Esophagus muscularis mucosa (tissue), 3 donors: ENCODE measurements around the gene USHBP1.

ENCODE experiments used
- POLR2A ChIP-seq: fragments of 450-650 bp; IDR thresholded peaks from one replicate; pipeline ENCODE4 v1.6.1; 2017; ENCODE audit warnings: antibody characterized with exemption, moderate library complexity, mild to moderate bottlenecking, low read depth
- TF ChIP-seq, protein P1 (sequence below), 3 experiments: fragments of 200-600 bp in 2 of 3; fragments of 450-650 bp in 1 of 3; sonication (generic) in 2 of 3; IDR thresholded peaks; one replicate each; pipeline ENCODE4 v1.5.1; 2017 to 2019; ENCODE audit warnings: antibody characterized with exemption in 3 of 3, mild to moderate bottlenecking in 2 of 3, moderate library complexity in 1 of 3

DNA sequence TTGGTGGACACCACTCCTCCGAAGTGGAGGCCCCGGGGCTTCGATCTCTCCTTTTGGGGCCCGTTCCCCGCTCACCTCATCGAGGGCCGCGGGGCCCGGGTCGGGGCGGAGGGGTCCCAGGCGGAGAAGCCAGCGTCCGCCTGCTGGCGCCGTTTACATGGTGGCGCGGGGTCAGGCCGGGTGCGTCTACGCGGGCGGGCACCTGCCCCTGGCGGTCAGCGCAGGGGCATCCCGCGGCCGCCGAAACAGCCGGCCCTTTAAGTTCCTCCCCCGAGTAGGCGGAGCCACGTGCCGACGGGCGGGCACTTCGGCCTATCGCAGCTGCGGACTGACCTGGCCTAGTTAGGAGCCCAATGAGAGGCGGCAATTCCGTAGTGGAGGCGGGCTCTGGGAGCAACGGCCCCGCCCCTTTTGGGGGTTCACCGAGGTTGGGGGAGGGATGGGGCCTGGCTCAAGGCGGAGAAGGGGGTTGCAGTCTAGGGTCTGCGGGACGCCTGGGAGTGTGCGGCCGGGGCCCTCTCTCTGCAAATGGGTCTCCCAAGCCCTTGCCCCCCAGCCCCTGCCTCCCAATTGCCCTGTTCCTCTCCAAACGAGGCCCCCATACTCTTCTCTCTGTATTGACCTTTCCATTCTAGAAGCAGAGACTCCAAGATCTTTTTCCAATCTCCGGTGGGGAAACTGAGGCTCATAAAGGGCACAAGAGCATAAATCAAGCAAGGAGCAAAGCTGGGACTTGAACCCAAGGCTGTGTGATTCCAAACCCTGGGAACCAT, 38.8 kb upstream of the USHBP1 start, which contains the start of gene ABHD8:
- TF ChIP-seq, protein P1, sequence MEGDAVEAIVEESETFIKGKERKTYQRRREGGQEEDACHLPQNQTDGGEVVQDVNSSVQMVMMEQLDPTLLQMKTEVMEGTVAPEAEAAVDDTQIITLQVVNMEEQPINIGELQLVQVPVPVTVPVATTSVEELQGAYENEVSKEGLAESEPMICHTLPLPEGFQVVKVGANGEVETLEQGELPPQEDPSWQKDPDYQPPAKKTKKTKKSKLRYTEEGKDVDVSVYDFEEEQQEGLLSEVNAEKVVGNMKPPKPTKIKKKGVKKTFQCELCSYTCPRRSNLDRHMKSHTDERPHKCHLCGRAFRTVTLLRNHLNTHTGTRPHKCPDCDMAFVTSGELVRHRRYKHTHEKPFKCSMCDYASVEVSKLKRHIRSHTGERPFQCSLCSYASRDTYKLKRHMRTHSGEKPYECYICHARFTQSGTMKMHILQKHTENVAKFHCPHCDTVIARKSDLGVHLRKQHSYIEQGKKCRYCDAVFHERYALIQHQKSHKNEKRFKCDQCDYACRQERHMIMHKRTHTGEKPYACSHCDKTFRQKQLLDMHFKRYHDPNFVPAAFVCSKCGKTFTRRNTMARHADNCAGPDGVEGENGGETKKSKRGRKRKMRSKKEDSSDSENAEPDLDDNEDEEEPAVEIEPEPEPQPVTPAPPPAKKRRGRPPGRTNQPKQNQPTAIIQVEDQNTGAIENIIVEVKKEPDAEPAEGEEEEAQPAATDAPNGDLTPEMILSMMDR (IDR thresholded peaks at IDR 0.05): peak; percentile 41 to 84 (median 71)
- TF ChIP-seq POLR2A: peak; percentile 31
